ENCODE results near the gene HES5.

DNA sequence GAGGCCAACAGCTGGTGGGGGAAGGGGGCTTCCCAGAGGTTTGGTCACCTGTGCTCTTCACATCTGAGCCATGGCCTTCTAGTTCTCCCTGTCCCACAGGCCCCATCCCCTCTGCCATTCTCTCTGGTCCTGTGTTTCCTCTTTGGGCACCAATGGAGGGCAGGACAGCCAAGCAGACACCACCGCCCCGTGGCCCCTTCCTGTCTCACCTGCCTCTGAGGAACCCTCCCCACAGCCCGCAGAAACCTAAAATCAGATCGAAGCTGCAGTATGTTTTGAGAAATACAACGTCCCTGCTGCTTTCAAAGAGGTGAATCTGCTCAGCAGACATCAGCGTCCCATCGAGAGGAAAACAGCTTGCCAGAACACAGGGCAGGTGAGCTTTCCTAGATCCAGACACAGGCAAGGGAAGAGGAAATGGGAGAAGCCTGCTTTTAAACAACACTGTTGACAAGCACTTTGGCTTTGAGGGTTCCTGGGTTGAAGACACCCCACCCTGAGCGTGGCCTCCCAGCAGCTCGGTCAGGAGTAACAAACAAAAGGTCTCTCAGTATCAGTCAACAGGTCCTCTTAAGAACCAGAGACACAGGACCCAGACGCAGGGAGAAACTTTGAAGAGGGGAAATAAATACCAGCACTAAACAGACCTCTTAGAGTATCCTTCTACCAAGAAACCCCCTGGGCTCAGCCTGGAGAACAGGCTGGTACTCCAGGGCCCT lies 6.0 kb downstream of the HES5 start:
- TF ChIP-seq EP300 (IDR thresholded peaks at IDR 0.05; ENCODE audit: borderline replicate concordance in 1 of 2, low read depth in 1 of 2, low read length in 1 of 2) (no peak), YY1 (IDR thresholded peaks at IDR 0.05; ENCODE audit: low read depth) (no peak), POLR2AphosphoS5 (IDR thresholded peaks at IDR 0.05; ENCODE audit: low read depth, low read length) (no peak), GATA2 (CRISPR knock-in tag; IDR thresholded peaks at IDR 0.05) (no peak), USF2 (IDR thresholded peaks at IDR 0.05; ENCODE audit: borderline replicate concordance, low read depth, low read length) (no peak)

Data from SK-N-SH (cell line).